ENCODE measurements around the gene UBE4B. TPM values are rescaled to one million over a fixed set of nuclear protein-coding genes. Genes with fewer than 3 reads are reported as not detected.

Gene UBE4B
- total RNA-seq, 5 donors from 2014 or later (not counting 1 experiment from before 2014, with no cell fraction given) = 37.5 to 43.1 (median 41.9) TPM

GRCh38 chr1:10064416-10065343 lies 31.9 kb downstream of the UBE4B start:
- Histone ChIP-seq H3K27ac (ENCODE audit: low read length) (no peak overlapping the region), H3K36me3 (ENCODE audit: control insufficient read depth in 2 of 2, extremely low read depth in 1 of 2, insufficient read depth in 1 of 2, low read length in 1 of 2) (peaks cover 0 to 4% of the 10 kb centered on the region in 2 donors), H3K4me3 (ENCODE audit: control insufficient read depth in 1 of 2, extremely low read depth in 1 of 2, low read length in 1 of 2) (no peak overlapping the region), H3K9me3 (no peaks in the 10 kb centered on the region), H3K27me3 (replicated peaks in 1 of 2; ENCODE audit: control insufficient read depth in 2 of 2, extremely low read depth in 1 of 2, insufficient read depth in 2 of 2, low read length in 1 of 2) (no peaks in the 10 kb centered on the region), H3K4me1 (ENCODE audit: control insufficient read depth in 1 of 2, extremely low read depth in 1 of 2, insufficient read depth in 2 of 2, low read length in 2 of 2) (no peaks in the 10 kb centered on the region)
- WGBS (ENCODE audit: insufficient coverage) = 60% methylated on average over 1 of the region's 8 CpGs
- CTCF ChIA-PET = interaction anchor here in 1 of 2 donors (0.7 kb wide), 1 partner anchor 1224 kb away, joined by 3 read pairs; no protein-coding TSS in a partner anchor
- POLR2A ChIA-PET = no interaction called here
- Mint-ChIP-seq H3K36me3 (peaks cover 7% of the 10 kb centered on the region), H3K27ac (no peak overlapping the region), H3K27me3 (no peaks in the 10 kb centered on the region), H3K9me3 (no peaks in the 10 kb centered on the region), H3K4me1 (peaks cover 18 to 22% (median 21%) of the 10 kb centered on the region in 3 donors), H3K4me3 (no peak overlapping the region)
- ATAC-seq (replicated peaks in 1 of 4) (no peak), DNase-seq (no peak)

- ChIA-PET CTCF (interaction anchor here in 1 of 2 donors (0.7 kb wide), 1 partner anchor 1225 kb away, joined by 3 read pairs; no protein-coding TSS in a partner anchor), POLR2A (no interaction called here)
- H3K27me3 Mint-ChIP-seq = no peaks in the 10 kb centered on the region
- Histone ChIP-seq H3K27me3 (replicated peaks in 1 of 2; ENCODE audit: control insufficient read depth in 2 of 2, extremely low read depth in 1 of 2, insufficient read depth in 2 of 2, low read length in 1 of 2) (no peaks in the 10 kb centered on the region), H3K27ac (ENCODE audit: low read length) (no peak overlapping the region), H3K4me1 (ENCODE audit: control insufficient read depth in 1 of 2, extremely low read depth in 1 of 2, insufficient read depth in 2 of 2, low read length in 2 of 2) (no peaks in the 10 kb centered on the region), H3K9me3 (no peaks in the 10 kb centered on the region), H3K36me3 (ENCODE audit: control insufficient read depth in 2 of 2, extremely low read depth in 1 of 2, insufficient read depth in 1 of 2, low read length in 1 of 2) (peaks cover 0 to 4% of the 10 kb centered on the region in 2 donors), H3K4me3 (ENCODE audit: control insufficient read depth in 1 of 2, extremely low read depth in 1 of 2, low read length in 1 of 2) (no peak overlapping the region)
- peaks cover 7% of the 10 kb centered on the region for H3K36me3 Mint-ChIP-seq
- no peak for ATAC-seq (replicated peaks in 1 of 4)
- WGBS (ENCODE audit: insufficient coverage) = 92% methylated on average over 5 of the region's 7 CpGs
- no peaks in the 10 kb centered on the region for H3K9me3 Mint-ChIP-seq
- H3K27ac Mint-ChIP-seq = no peak overlapping the region
- H3K4me1 Mint-ChIP-seq = peaks cover 18 to 22% (median 21%) of the 10 kb centered on the region in 3 donors
- no peak for DNase-seq
- no peak overlapping the region for H3K4me3 Mint-ChIP-seq
These were observed 32.6 kb downstream of the UBE4B start for GRCh38 chr1:10065344-10065685.

GRCh38 chr1:10065760-10066159 lies 33.0 kb downstream of the UBE4B start:
- no peak for DNase-seq
- no peaks in the 10 kb centered on the region for H3K9me3 Mint-ChIP-seq
- Histone ChIP-seq H3K27me3 (replicated peaks in 1 of 2; ENCODE audit: control insufficient read depth in 2 of 2, extremely low read depth in 1 of 2, insufficient read depth in 2 of 2, low read length in 1 of 2) (no peaks in the 10 kb centered on the region), H3K9me3 (no peaks in the 10 kb centered on the region), H3K4me1 (ENCODE audit: control insufficient read depth in 1 of 2, extremely low read depth in 1 of 2, insufficient read depth in 2 of 2, low read length in 2 of 2) (no peaks in the 10 kb centered on the region), H3K4me3 (ENCODE audit: control insufficient read depth in 1 of 2, extremely low read depth in 1 of 2, low read length in 1 of 2) (no peak overlapping the region), H3K27ac (ENCODE audit: low read length) (no peak overlapping the region), H3K36me3 (ENCODE audit: control insufficient read depth in 2 of 2, extremely low read depth in 1 of 2, insufficient read depth in 1 of 2, low read length in 1 of 2) (peaks cover 0 to 4% of the 10 kb centered on the region in 2 donors)
- no peak for ATAC-seq (replicated peaks in 1 of 4)
- H3K27ac Mint-ChIP-seq = no peak overlapping the region
- no peak overlapping the region for H3K4me3 Mint-ChIP-seq
- peaks cover 7% of the 10 kb centered on the region for H3K36me3 Mint-ChIP-seq
- ChIA-PET POLR2A (no interaction called here), CTCF (no interaction called here)
- H3K27me3 Mint-ChIP-seq = no peaks in the 10 kb centered on the region
- peaks cover 18 to 22% (median 21%) of the 10 kb centered on the region in 3 donors for H3K4me1 Mint-ChIP-seq
- no CpG with 5 or more reads among the region's 3 CpGs for WGBS (ENCODE audit: insufficient coverage)

- H3K27ac ChIP-seq (ENCODE audit: low read length) = no peak overlapping the region
- H3K4me3 ChIP-seq (ENCODE audit: control insufficient read depth in 1 of 2, extremely low read depth in 1 of 2, low read length in 1 of 2) = no peak overlapping the region
- Mint-ChIP-seq H3K4me3 (no peak overlapping the region), H3K27me3 (no peaks in the 10 kb centered on the region), H3K4me1 (peaks cover 16 to 19% (median 18%) of the 10 kb centered on the region in 3 donors), H3K27ac (no peak overlapping the region), H3K9me3 (no peaks in the 10 kb centered on the region), H3K36me3 (peaks cover 14% of the 10 kb centered on the region)
- POLR2A ChIA-PET = no interaction called here
- no peak for DNase-seq
- WGBS (ENCODE audit: insufficient coverage) = 100% methylated on average over 1 of the region's 6 CpGs
- CTCF ChIA-PET = no interaction called here
- H3K27me3 ChIP-seq (replicated peaks in 1 of 2; ENCODE audit: control insufficient read depth in 2 of 2, extremely low read depth in 1 of 2, insufficient read depth in 2 of 2, low read length in 1 of 2) = no peaks in the 10 kb centered on the region
- H3K9me3 ChIP-seq = no peaks in the 10 kb centered on the region
- no peaks in the 10 kb centered on the region for H3K4me1 ChIP-seq (ENCODE audit: control insufficient read depth in 1 of 2, extremely low read depth in 1 of 2, insufficient read depth in 2 of 2, low read length in 2 of 2)
- H3K36me3 ChIP-seq (ENCODE audit: control insufficient read depth in 2 of 2, extremely low read depth in 1 of 2, insufficient read depth in 1 of 2, low read length in 1 of 2) = peaks cover 0 to 3% of the 10 kb centered on the region in 2 donors
- no peak for ATAC-seq (replicated peaks in 1 of 4)
These were observed 36.0 kb downstream of the UBE4B start for GRCh38 chr1:10068605-10069294.

- ChIA-PET POLR2A (interaction anchor here in 1 of 2 donors (0.6 kb wide), 1 partner anchor 119 kb away, joined by 3 read pairs; no protein-coding TSS in a partner anchor), CTCF (no interaction called here)
- Mint-ChIP-seq H3K36me3 (peaks cover 25% of the 10 kb centered on the region), H3K4me3 (no peak overlapping the region), H3K4me1 (peaks cover 12 to 21% (median 20%) of the 10 kb centered on the region in 3 donors), H3K27me3 (no peaks in the 10 kb centered on the region), H3K9me3 (no peaks in the 10 kb centered on the region), H3K27ac (no peak overlapping the region)
- peaks cover 0 to 8% of the 10 kb centered on the region in 2 donors for H3K36me3 ChIP-seq (ENCODE audit: control insufficient read depth in 2 of 2, extremely low read depth in 1 of 2, insufficient read depth in 1 of 2, low read length in 1 of 2)
- no peak for ATAC-seq (replicated peaks in 1 of 4)
- no peaks in the 10 kb centered on the region for H3K4me1 ChIP-seq (ENCODE audit: control insufficient read depth in 1 of 2, extremely low read depth in 1 of 2, insufficient read depth in 2 of 2, low read length in 2 of 2)
- no peaks in the 10 kb centered on the region for H3K9me3 ChIP-seq
- no peaks in the 10 kb centered on the region for H3K27me3 ChIP-seq (replicated peaks in 1 of 2; ENCODE audit: control insufficient read depth in 2 of 2, extremely low read depth in 1 of 2, insufficient read depth in 2 of 2, low read length in 1 of 2)
- no CpG with 5 or more reads among the region's 4 CpGs for WGBS (ENCODE audit: insufficient coverage)
- no peak overlapping the region for H3K4me3 ChIP-seq (ENCODE audit: control insufficient read depth in 1 of 2, extremely low read depth in 1 of 2, low read length in 1 of 2)
- DNase-seq = no peak
- no peak overlapping the region for H3K27ac ChIP-seq (ENCODE audit: low read length)
These were observed 37.4 kb downstream of the UBE4B start for GRCh38 chr1:10070206-10070605.

GRCh38 chr1:10071640-10072039 lies 38.9 kb downstream of the UBE4B start:
- ATAC-seq (replicated peaks in 1 of 4) (no peak), DNase-seq (no peak)
- Mint-ChIP-seq H3K27ac (no peak overlapping the region), H3K4me1 (peaks cover 11 to 21% (median 21%) of the 10 kb centered on the region in 3 donors), H3K9me3 (no peaks in the 10 kb centered on the region), H3K4me3 (no peak overlapping the region), H3K36me3 (peaks cover 28% of the 10 kb centered on the region), H3K27me3 (no peaks in the 10 kb centered on the region)
- H3K4me3 ChIP-seq (ENCODE audit: control insufficient read depth in 1 of 2, extremely low read depth in 1 of 2, low read length in 1 of 2) = no peak overlapping the region
- no peaks in the 10 kb centered on the region for H3K4me1 ChIP-seq (ENCODE audit: control insufficient read depth in 1 of 2, extremely low read depth in 1 of 2, insufficient read depth in 2 of 2, low read length in 2 of 2)
- POLR2A ChIA-PET = no interaction called here
- no CpG with 5 or more reads among the region's 6 CpGs for WGBS (ENCODE audit: insufficient coverage)
- H3K36me3 ChIP-seq (ENCODE audit: control insufficient read depth in 2 of 2, extremely low read depth in 1 of 2, insufficient read depth in 1 of 2, low read length in 1 of 2) = peaks cover 0 to 11% of the 10 kb centered on the region in 2 donors
- CTCF ChIA-PET = interaction anchor here (0.6 to 0.7 kb wide), 4 partner anchors 28 to 404 kb away, joined by 3 to 7 read pairs (median 4); no protein-coding TSS in a partner anchor
- no peaks in the 10 kb centered on the region for H3K9me3 ChIP-seq
- no peak overlapping the region for H3K27ac ChIP-seq (ENCODE audit: low read length)
- no peaks in the 10 kb centered on the region for H3K27me3 ChIP-seq (replicated peaks in 1 of 2; ENCODE audit: control insufficient read depth in 2 of 2, extremely low read depth in 1 of 2, insufficient read depth in 2 of 2, low read length in 1 of 2)
